Gastroesophageal sphincter (tissue), 3 donors: Measurements from ENCODE around the gene CACNA1I.

Experiments used
- CTCF ChIP-seq, 4 experiments: fragments of 200-600 bp in 2 of 4; fragments of 450-650 bp in 2 of 4; sonication (generic) in 1 of 4; IDR thresholded peaks; one replicate each; pipeline ENCODE4 v1.5.1; 2017 to 2019; ENCODE audit warnings: antibody characterized with exemption in 4 of 4, mild to moderate bottlenecking in 2 of 4, moderate library complexity in 2 of 4
- EP300 ChIP-seq: sonication (generic); formaldehyde crosslinking; IDR thresholded peaks from one replicate; pipeline ENCODE4 v1.6.1; 2017; ENCODE audit warnings: antibody characterized with exemption, mild to moderate bottlenecking
- POLR2A ChIP-seq, 2 donors: fragments of 450-650 bp; IDR thresholded peaks; one replicate each; pipeline ENCODE4 v1.6.1; 2017; ENCODE audit warnings: antibody characterized with exemption in 2 of 2, mild to moderate bottlenecking in 2 of 2, moderate library complexity in 1 of 2
- POLR2AphosphoS5 ChIP-seq: sonication (generic); formaldehyde crosslinking; IDR thresholded peaks from one replicate; pipeline ENCODE4 v1.6.1; 2017; ENCODE audit warnings: antibody characterized with exemption

DNA sequence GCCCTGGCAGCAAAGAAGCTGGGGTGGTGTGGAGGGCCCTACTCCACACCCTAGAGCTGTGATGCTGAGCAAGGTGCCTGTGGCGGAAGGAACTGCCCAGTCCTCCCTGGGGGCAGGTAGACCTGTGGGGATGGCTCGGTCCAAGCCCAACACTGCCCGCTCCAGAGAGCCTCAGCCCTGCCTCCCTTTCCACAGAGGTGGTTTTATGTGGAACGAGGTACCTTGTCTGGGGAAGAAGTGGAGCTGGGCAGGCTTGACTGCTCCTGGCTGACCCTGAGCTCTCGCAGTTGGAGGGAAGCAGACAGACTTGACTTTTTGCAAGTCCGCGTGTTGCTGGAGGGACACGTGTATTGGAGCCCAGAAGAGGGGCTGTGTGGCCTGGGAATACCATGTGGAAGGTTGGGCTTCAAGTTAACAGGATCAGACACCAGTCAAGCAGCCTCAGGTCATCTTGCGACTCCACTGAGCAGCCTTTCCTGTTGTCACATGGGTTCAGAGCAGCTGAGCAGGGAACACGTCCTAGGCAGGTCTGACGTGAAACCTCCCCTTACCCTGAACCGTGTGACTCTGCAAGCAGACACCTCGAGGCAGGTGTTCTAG is 117.7 kb downstream of the CACNA1I start:
- TF ChIP-seq CTCF (IDR thresholded peaks at IDR 0.05): no peak
- no peak for TF ChIP-seq POLR2A (IDR thresholded peaks at IDR 0.05)
- TF ChIP-seq POLR2AphosphoS5: no peak
- TF ChIP-seq EP300: no peak
